ENCODE data around the gene INPPL1.

The INPPL1 gene

GRCh38 chr11:72247584-72247983 lies 23.0 kb downstream of the INPPL1 start:
- no peak for DNase-seq (ENCODE audit: low read depth)
- no peak overlapping the region for H3K4me3 ChIP-seq (ENCODE audit: low read depth, low read length)
- TF ChIP-seq CTCF (conservative IDR thresholded peaks at IDR 0.05; ENCODE audit: low read depth, low read length), result no peak

- TF ChIP-seq CTCF (conservative IDR thresholded peaks at IDR 0.05; ENCODE audit: low read depth, low read length), result no peak
- no peak overlapping the region for H3K4me3 ChIP-seq (ENCODE audit: low read depth, low read length)
- no peak for DNase-seq (ENCODE audit: low read depth)
Observed at GRCh38 chr11:72249961-72250360, 25.4 kb downstream of the INPPL1 start.

GRCh38 chr11:72250661-72251464 lies 26.3 kb downstream of the INPPL1 start:
- no peak for TF ChIP-seq CTCF (conservative IDR thresholded peaks at IDR 0.05; ENCODE audit: low read depth, low read length)
- no peak for DNase-seq (ENCODE audit: low read depth)
- H3K4me3 ChIP-seq (ENCODE audit: low read depth, low read length), result no peak overlapping the region

GRCh38 chr11:72251614-72252013 lies 27.0 kb downstream of the INPPL1 start:
- no peak overlapping the region for H3K4me3 ChIP-seq (ENCODE audit: low read depth, low read length)
- TF ChIP-seq CTCF (conservative IDR thresholded peaks at IDR 0.05; ENCODE audit: low read depth, low read length), result no peak
- no peak for DNase-seq (ENCODE audit: low read depth)

- no peak for TF ChIP-seq CTCF (conservative IDR thresholded peaks at IDR 0.05; ENCODE audit: low read depth, low read length)
- H3K4me3 ChIP-seq (ENCODE audit: low read depth, low read length), result no peak overlapping the region
- no peak for DNase-seq (ENCODE audit: low read depth)
Observed at GRCh38 chr11:72253392-72253791, 28.8 kb downstream of the INPPL1 start.

- H3K4me3 ChIP-seq (ENCODE audit: low read depth, low read length), result no peak overlapping the region
- no peak for TF ChIP-seq CTCF (conservative IDR thresholded peaks at IDR 0.05; ENCODE audit: low read depth, low read length)
- no peak for DNase-seq (ENCODE audit: low read depth)
Observed at GRCh38 chr11:72254299-72254993, 29.9 kb downstream of the INPPL1 start.

Measured in choroid plexus epithelial cell (primary cell).